HFFc6 (cell line): ENCODE data around the gene KRTAP10-12. TPM values are rescaled to one million over a fixed set of nuclear protein-coding genes. Genes with fewer than 3 reads are reported as not detected.
A peak's percentile ranks its signal among the peaks of the same experiment; 100 is the strongest.

Experiments
- DNase-seq: peaks from one replicate; pipeline ENCODE4 v3.0.0-alpha.2; 2018
- H3K27ac Mint-ChIP-seq: 2 replicates; pipeline ENCODE4 v1.8.0; 2020; ENCODE audit warnings: mild to moderate bottlenecking, mixed read lengths
- H3K27me3 Mint-ChIP-seq: 2 replicates; pipeline ENCODE4 v1.8.0; 2021; ENCODE audit warnings: mild to moderate bottlenecking, moderate library complexity, mixed read lengths; ENCODE audit not compliant: insufficient read depth
- H3K36me3 Mint-ChIP-seq: 2 replicates; pipeline ENCODE4 v1.8.0; 2021; ENCODE audit warnings: low read depth, mixed read lengths
- H3K4me1 Mint-ChIP-seq: 2 replicates; pipeline ENCODE4 v1.8.0; 2020; ENCODE audit warnings: low read depth, mixed read lengths
- H3K4me3 Mint-ChIP-seq: 2 replicates; pipeline ENCODE4 v1.8.0; 2020; ENCODE audit warnings: mild to moderate bottlenecking, moderate library complexity, mixed read lengths
- H3K9me3 Mint-ChIP-seq: 2 replicates; pipeline ENCODE4 v1.8.0; 2020; ENCODE audit warnings: mild to moderate bottlenecking, mixed read lengths
- total RNA-seq, 6 experiments: library from RNA; stranded (reverse); fragmentation: NEBNext Ultra II Directional; extraction: Animal tissue kit (Norgen Biotek cat#: 25700); gene quantifications; 2 replicates in 1 of 6; 3 replicates in 5 of 6; pipeline ENCODE4 v1.2.3, GENCODE V29; 2021
- TF ChIP-seq, protein P1 (sequence below): fragments of 200-600 bp; sonication (generic); IDR thresholded peaks from 2 replicates; pipeline ENCODE4 v1.5.0; 2021; ENCODE audit warnings: antibody characterized with exemption, mild to moderate bottlenecking

KRTAP10-12 gene
- total RNA-seq, 6 experiments from 2014 or later: not detected

DNA sequence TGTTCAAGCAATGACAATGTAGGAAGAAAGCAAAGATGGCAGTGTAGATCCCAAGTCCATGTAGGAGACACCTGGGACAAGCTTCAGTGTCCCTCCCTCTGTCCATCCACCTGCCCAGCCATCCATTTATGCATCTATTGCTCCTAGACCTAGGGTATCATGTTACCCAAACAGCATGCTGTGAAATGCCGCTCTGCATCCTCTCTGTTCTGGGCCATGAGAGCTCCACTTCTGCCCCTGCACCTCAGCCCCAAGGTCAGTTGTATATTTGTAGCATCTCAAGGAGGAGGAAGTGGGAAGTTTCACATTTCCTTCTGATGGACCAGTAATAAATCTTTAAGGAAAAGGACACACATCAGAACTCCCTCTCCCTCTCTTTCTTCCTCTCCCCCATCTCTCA lies 42.3 kb downstream of the KRTAP10-12 start:
- DNase-seq: no peak
- peaks cover 19% of the 10 kb centered on the region for H3K27me3 Mint-ChIP-seq
- no peak overlapping the region for H3K27ac Mint-ChIP-seq
- no peaks in the 10 kb centered on the region; the same call in 1 of the 2 replicates for H3K36me3 Mint-ChIP-seq
- H3K9me3 Mint-ChIP-seq: peaks cover 24% of the 10 kb centered on the region; the same call in 1 of the 2 replicates
- TF ChIP-seq, protein P1, sequence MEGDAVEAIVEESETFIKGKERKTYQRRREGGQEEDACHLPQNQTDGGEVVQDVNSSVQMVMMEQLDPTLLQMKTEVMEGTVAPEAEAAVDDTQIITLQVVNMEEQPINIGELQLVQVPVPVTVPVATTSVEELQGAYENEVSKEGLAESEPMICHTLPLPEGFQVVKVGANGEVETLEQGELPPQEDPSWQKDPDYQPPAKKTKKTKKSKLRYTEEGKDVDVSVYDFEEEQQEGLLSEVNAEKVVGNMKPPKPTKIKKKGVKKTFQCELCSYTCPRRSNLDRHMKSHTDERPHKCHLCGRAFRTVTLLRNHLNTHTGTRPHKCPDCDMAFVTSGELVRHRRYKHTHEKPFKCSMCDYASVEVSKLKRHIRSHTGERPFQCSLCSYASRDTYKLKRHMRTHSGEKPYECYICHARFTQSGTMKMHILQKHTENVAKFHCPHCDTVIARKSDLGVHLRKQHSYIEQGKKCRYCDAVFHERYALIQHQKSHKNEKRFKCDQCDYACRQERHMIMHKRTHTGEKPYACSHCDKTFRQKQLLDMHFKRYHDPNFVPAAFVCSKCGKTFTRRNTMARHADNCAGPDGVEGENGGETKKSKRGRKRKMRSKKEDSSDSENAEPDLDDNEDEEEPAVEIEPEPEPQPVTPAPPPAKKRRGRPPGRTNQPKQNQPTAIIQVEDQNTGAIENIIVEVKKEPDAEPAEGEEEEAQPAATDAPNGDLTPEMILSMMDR: no peak
- no peak overlapping the region for H3K4me3 Mint-ChIP-seq
- H3K4me1 Mint-ChIP-seq: no peaks in the 10 kb centered on the region

DNA sequence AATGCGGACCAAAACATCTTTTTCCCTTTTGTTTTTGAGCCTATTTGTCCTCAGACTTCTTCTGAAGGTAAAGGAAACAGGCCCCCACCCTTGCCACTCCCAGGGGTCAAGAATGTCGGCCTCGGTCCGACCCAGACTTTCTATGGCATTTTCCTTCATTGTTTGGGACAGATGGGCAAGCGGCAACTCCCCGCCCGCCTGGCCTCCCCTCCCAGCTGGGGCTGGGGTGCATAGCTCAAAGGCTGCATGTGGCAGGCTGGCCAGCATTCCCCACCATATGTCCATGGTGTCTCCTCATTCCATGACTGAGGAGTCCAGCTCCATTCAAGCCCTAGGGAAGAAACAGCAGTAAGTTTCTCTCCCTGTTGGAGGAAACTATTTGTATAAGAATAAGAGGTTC lies 43.8 kb downstream of the KRTAP10-12 start:
- TF ChIP-seq, protein P1: no peak
- Mint-ChIP-seq H3K4me3 (no peak overlapping the region), H3K36me3 (no peaks in the 10 kb centered on the region; the same call in 1 of the 2 replicates), H3K27ac (no peak overlapping the region), H3K4me1 (no peaks in the 10 kb centered on the region), H3K27me3 (peaks cover 21% of the 10 kb centered on the region), H3K9me3 (peaks cover 24% of the 10 kb centered on the region; the same call in 1 of the 2 replicates)
- DNase-seq: no peak

DNA sequence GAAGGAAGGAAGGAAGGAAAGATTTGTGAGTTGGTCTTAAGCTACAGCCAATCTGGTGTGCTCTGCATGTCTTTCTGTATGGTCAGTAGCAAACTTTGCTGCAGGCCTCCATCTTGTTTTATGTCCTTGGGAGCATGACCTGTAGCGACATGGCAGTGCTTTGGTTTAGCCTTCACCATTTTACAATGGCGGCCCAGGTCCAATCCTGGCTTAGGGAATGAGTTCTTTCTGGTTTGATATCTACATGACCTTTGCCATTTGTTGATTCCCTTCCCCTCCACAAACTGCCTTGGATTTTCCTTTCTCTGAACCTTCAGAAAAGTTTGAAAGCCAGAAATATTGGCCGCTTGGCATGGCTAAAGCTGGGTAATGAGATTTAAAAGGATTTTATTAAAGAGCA lies 44.9 kb downstream of the KRTAP10-12 start:
- Mint-ChIP-seq H3K4me1 (no peaks in the 10 kb centered on the region), H3K27ac (no peak overlapping the region), H3K36me3 (no peaks in the 10 kb centered on the region; the same call in 1 of the 2 replicates), H3K9me3 (peaks cover 24% of the 10 kb centered on the region; the same call in 1 of the 2 replicates), H3K4me3 (no peak overlapping the region), H3K27me3 (peaks cover 27% of the 10 kb centered on the region)
- DNase-seq: no peak
- TF ChIP-seq, protein P1: no peak

DNA sequence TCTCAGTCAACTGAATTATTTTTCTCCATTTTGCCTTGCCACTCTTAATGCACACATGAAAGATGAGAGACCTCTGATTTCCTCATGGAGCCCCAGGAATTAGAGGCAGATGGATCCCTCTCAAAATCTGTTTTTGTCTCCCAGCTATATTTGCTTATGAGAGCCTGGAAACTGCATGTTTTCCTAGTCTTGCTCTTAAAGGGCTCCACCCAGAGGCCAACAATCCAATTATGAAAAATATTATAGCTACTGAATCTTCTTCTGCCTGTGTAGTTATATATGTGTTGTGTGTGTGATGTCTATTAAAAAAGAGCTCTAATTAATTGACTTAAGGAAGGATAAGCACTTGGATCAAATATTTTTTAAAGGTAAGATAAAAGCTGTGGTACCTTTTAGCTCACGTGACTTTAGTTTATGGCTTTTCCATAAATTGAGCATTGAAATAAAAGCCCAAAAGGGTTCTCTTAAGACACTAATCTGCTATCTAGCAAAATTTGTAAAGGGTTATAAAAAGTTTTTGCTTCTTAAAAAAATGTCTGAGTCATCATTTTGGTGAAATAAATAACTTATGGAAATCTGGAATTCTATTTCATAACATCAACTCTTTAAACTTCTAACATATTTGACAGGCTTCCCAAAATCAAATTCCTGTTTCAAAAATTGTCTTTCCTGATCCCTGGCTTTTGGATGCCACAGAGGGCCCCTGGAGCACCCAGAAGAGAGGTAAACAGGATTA lies 45.6 kb downstream of the KRTAP10-12 start:
- DNase-seq: peak; percentile 15
- no peaks in the 10 kb centered on the region; the same call in 1 of the 2 replicates for H3K36me3 Mint-ChIP-seq
- no peak overlapping the region for H3K27ac Mint-ChIP-seq
- peaks cover 26% of the 10 kb centered on the region for H3K27me3 Mint-ChIP-seq
- no peaks in the 10 kb centered on the region for H3K4me1 Mint-ChIP-seq
- H3K9me3 Mint-ChIP-seq: peaks cover 19% of the 10 kb centered on the region; the same call in 1 of the 2 replicates
- TF ChIP-seq, protein P1: peak; percentile 62
- no peak overlapping the region for H3K4me3 Mint-ChIP-seq

Other genes starting within 250 kb of the KRTAP10-12 start
- not detected for gene LRRC3, start 241.7 kb upstream of the KRTAP10-12 start, total RNA-seq
- not detected for gene KRTAP10-1, start 157.0 kb upstream of the KRTAP10-12 start, total RNA-seq
- not detected for gene KRTAP10-2, start 145.7 kb upstream of the KRTAP10-12 start, total RNA-seq
- not detected for gene KRTAP10-3, start 138.4 kb upstream of the KRTAP10-12 start, total RNA-seq
- gene KRTAP10-4, start 123.4 kb upstream of the KRTAP10-12 start, total RNA-seq: not detected
- gene KRTAP10-5, start 116.6 kb upstream of the KRTAP10-12 start, total RNA-seq: not detected
- gene KRTAP10-6, start 104.7 kb upstream of the KRTAP10-12 start, total RNA-seq: not detected
- not detected for gene KRTAP10-7, start 96.6 kb upstream of the KRTAP10-12 start, total RNA-seq
- gene KRTAP10-8, start 85.1 kb upstream of the KRTAP10-12 start, total RNA-seq: not detected
- not detected for gene KRTAP10-9, start 70.1 kb upstream of the KRTAP10-12 start, total RNA-seq
- gene KRTAP10-10, start 59.8 kb upstream of the KRTAP10-12 start, total RNA-seq: not detected
- not detected for gene KRTAP10-11, start 50.8 kb upstream of the KRTAP10-12 start, total RNA-seq
- gene KRTAP12-4, start 42.5 kb upstream of the KRTAP10-12 start, total RNA-seq: not detected
- gene KRTAP12-3, start 39.2 kb upstream of the KRTAP10-12 start, total RNA-seq: not detected
- not detected for gene KRTAP12-2, start 30.2 kb upstream of the KRTAP10-12 start, total RNA-seq
- not detected for gene KRTAP12-1, start 15.0 kb upstream of the KRTAP10-12 start, total RNA-seq
- not detected for gene TSPEAR, start 14.4 kb downstream of the KRTAP10-12 start, total RNA-seq
- gene UBE2G2, start 104.6 kb downstream of the KRTAP10-12 start, total RNA-seq: 10 to 100 TPM; 53.5 to 73.3 (median 61.0) TPM
- 100 to 1,000 TPM; 116 to 160 (median 147) TPM for gene SUMO3, start 120.9 kb downstream of the KRTAP10-12 start, total RNA-seq
- gene PTTG1IP, start 176.5 kb downstream of the KRTAP10-12 start, total RNA-seq: 100 to 1,000 TPM; 241 to 290 (median 277) TPM
- under 1 TPM in 3 of 6 experiments, not detected in 3; 0.19 to 0.45 (median 0.33) TPM for gene ITGB2, start 223.7 kb downstream of the KRTAP10-12 start, total RNA-seq
- 10 to 100 TPM; 27.7 to 34.7 (median 31.5) TPM for gene SLX9, start 242.9 kb downstream of the KRTAP10-12 start, total RNA-seq